ENCODE data around the gene AMIGO3. TPM values are rescaled to one million over a fixed set of nuclear protein-coding genes. Genes with fewer than 3 reads are reported as not detected.

Gene AMIGO3
- total RNA-seq, 1 experiment from 2014 or later = not detected

- intact Hi-C loops (cut with micrococcal nuclease) = no loop called here
- H3K27me3 Mint-ChIP-seq (ENCODE audit: insufficient read depth, unreplicated experiment) = no peaks in the 10 kb centered on the region
- H3K9me3 Mint-ChIP-seq (ENCODE audit: unreplicated experiment) = no peaks in the 10 kb centered on the region
- CTCF ChIA-PET = interaction anchor here (1.6 kb wide), 1 partner anchor 124 kb away, joined by 4 read pairs; no protein-coding TSS in a partner anchor
- no peak for DNase-seq (ENCODE audit: unreplicated experiment)
- no peak overlapping the region for H3K27ac Mint-ChIP-seq (ENCODE audit: low read depth, unreplicated experiment)
- no TSS peak for BruUV-seq (replicated peaks)
- POLR2A ChIA-PET = no interaction called here
- H3K4me3 Mint-ChIP-seq (ENCODE audit: unreplicated experiment) = no peak overlapping the region
- peaks cover 4% of the 10 kb centered on the region for H3K4me1 Mint-ChIP-seq (ENCODE audit: insufficient read depth, unreplicated experiment)
- H3K36me3 Mint-ChIP-seq (ENCODE audit: insufficient read depth, unreplicated experiment) = peaks cover 27% of the 10 kb centered on the region
- no peak for TF ChIP-seq CTCF (IDR thresholded peaks at IDR 0.05; ENCODE audit: unreplicated experiment)
Measured at GRCh38 chr3:49714728-49715550, 4.5 kb downstream of the AMIGO3 start.

GRCh38 chr3:49713336-49714105, 6.0 kb downstream of the AMIGO3 start:
- BruUV-seq (replicated peaks) = no TSS peak
- Mint-ChIP-seq H3K27me3 (ENCODE audit: insufficient read depth, unreplicated experiment) (no peaks in the 10 kb centered on the region), H3K4me1 (ENCODE audit: insufficient read depth, unreplicated experiment) (peaks cover 1% of the 10 kb centered on the region), H3K4me3 (ENCODE audit: unreplicated experiment) (no peak overlapping the region), H3K36me3 (ENCODE audit: insufficient read depth, unreplicated experiment) (peaks cover 15% of the 10 kb centered on the region), H3K27ac (ENCODE audit: low read depth, unreplicated experiment) (no peak overlapping the region), H3K9me3 (ENCODE audit: unreplicated experiment) (no peaks in the 10 kb centered on the region)
- intact Hi-C loops (cut with micrococcal nuclease) = no loop called here
- TF ChIP-seq CTCF (IDR thresholded peaks at IDR 0.05; ENCODE audit: unreplicated experiment) = no peak
- DNase-seq (ENCODE audit: unreplicated experiment) = no peak
- ChIA-PET CTCF (no interaction called here), POLR2A (no interaction called here)

GRCh38 chr3:49712631-49713317, 6.7 kb downstream of the AMIGO3 start:
- TF ChIP-seq CTCF (IDR thresholded peaks at IDR 0.05; ENCODE audit: unreplicated experiment) = no peak
- Mint-ChIP-seq H3K27me3 (ENCODE audit: insufficient read depth, unreplicated experiment) (no peaks in the 10 kb centered on the region), H3K36me3 (ENCODE audit: insufficient read depth, unreplicated experiment) (peaks cover 14% of the 10 kb centered on the region), H3K27ac (ENCODE audit: low read depth, unreplicated experiment) (no peak overlapping the region), H3K4me3 (ENCODE audit: unreplicated experiment) (no peak overlapping the region), H3K4me1 (ENCODE audit: insufficient read depth, unreplicated experiment) (peaks cover 2% of the 10 kb centered on the region), H3K9me3 (ENCODE audit: unreplicated experiment) (no peaks in the 10 kb centered on the region)
- BruUV-seq (replicated peaks) = no TSS peak
- POLR2A ChIA-PET = interaction anchor here (0.7 to 2.5 kb wide), 2 partner anchors 11 to 162 kb away, joined by 3 to 10 read pairs; partner anchors contain the start of gene GMPPB
- no peak for DNase-seq (ENCODE audit: unreplicated experiment)
- CTCF ChIA-PET = interaction anchor here (0.9 kb wide), 1 partner anchor 11 kb away, joined by 4 read pairs; no protein-coding TSS in a partner anchor
- intact Hi-C loops (cut with micrococcal nuclease) = no loop called here
